HG02840 (cell line): ENCODE measurements around the gene FXYD7.
"Not testable (repeated sequence)": the region's sequence is repeated elsewhere in the genome, so short reads cannot be mapped to it uniquely, and the experiment has no call there.

ENCODE experiments used
- ATAC-seq: cut with Tn5 transposase; IDR thresholded peaks from one replicate; pipeline ENCODE4 v1.9.1; 2021; ENCODE audit warnings: mild to moderate bottlenecking, moderate library complexity, moderate number of reproducible peaks; ENCODE audit not compliant: unreplicated experiment, low FRiP score

FXYD7 gene

GRCh38 chr19:35125749-35126623, 17.1 kb upstream of the FXYD7 start:
- ATAC-seq, result no peak

DNA sequence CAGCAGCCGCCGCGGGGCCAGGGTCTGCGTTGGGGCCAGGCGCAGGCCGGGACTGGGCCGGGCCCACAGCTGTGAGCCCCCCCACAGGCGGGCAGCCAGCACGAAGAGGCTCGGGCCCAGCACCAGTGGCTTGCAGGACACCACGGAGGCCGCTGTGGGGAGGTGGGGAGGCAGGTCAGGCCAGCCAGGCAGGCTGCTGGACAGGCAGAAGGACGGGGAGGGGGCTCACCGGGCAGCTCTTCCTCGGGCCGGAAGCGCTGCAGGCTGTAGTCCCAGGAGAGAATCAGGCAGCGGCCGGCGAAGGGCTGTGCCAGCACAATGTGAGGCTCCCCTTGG, 16.5 kb upstream of the FXYD7 start:
- ATAC-seq, result no peak

DNA sequence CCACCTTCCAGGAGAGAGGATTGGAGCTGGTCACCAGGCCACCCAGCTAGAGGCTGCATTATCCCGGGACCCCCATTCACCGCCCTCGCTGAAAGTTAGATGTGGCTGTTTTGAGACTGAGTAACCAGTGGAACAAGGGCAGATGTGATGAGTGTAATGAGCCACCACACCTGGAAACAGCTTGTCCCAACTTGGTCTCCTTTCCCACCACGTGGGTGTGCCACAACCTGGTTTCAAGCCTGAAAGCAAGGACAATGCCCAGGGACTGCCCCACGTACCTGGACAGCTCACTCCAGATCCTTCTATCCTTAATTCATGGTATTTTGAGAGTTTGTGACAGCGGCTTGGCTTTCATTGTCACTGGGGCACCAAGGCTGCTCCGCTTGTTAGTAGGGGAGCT, 15.2 kb upstream of the FXYD7 start:
- no peak for ATAC-seq

DNA sequence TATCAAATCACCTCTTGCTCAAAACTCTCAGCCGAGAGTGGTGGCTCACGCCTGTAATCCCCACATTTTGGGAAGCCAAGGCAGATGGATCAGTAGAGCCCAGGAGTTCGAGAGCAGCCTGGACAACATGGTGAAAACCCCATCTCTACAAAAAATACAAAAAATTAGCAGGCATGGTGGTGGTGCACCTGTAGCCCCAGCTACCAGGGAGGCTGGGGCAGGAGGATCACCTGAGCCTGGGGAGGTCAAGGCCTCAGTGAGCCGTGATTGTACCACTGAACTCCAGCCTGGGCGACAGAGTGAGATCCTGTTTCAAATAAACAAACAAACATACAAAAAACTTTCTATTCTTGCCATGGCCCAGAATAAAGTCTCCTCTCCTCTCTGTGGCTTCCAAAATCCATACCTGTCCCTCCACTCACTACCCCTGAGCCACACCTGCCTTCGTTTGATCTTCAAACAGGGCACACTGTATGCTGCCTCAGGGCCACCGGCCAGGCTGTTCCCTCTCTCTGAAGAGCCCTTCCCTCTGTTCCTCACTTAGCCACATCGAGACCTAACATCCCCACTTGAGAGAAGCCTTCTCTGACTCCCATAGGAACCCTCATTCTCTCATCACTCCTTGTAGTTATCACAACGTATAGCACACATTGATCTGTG, 14.5 kb upstream of the FXYD7 start:
- no peak for ATAC-seq

DNA sequence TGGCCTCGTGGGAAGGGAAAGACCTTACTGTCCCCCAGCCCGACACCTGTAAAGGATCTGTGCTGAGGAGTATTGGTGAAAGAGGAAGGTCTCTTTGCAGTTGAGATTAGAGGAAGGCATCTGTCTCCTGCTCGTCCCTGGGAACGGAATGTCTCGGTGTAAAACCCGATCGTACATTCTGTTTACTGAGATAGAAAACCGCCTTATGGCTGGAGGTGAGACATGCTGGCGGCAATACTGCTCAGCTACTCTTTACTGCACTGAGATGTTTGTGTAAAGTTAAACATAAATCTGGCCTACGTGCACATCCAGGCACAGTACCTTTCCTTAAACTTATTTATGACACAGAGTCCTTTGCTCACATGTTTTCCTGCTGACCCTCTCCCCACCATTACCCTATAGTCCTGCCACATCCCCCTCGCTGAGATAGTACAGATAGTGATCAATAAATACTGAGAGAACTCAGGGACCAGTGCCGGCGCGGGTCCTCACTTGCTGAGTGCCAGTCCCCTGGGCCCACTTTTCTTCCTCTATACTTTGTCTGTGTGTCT, 13.3 kb upstream of the FXYD7 start:
- ATAC-seq, result not testable (repeated sequence)

DNA sequence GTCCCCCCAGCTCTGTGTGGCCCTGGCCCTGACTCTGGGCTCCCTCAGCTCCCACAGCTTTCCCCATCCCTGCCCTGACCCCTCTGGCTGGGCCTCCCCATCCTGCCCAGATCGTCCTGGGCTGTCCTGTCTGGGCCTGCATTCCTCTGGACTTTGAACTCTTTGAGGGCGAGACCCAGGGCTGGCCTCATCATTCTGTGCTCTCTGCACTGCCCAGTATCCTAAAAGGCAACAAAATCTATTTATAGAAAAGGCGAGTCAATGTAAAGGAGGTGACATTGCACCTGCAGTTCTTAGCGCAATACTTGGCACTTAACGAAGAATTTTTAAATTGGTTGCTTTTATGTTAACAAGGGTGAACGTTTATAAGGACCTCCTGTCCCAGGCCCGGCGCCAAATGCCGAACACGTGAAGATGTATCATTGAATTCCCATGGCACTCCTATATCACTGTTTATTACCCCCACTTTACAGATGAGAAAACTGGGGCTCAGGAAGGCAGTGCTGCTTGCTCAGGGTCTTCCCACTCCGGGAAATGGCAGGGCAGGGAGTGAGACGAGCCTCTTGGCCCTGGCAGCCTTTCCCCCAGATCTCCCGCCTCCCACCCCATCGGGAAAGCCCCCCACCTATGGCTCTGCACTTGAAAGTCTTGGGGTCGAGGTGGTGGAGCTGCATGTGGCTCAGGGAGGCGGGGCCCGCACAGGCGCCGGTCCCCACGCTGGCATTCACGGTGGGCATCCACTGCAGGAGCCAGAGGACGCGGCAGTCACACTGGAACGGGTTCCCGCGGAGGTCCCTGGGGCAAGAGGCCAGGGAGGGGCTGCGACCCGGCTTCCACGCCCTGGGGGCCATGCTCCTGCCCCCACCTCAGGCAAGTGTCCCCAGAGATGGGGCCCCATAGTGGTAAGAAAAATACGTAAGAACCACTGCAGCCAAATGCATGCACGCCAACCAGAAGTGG, 12.0 kb upstream of the FXYD7 start:
- ATAC-seq, result no peak

DNA sequence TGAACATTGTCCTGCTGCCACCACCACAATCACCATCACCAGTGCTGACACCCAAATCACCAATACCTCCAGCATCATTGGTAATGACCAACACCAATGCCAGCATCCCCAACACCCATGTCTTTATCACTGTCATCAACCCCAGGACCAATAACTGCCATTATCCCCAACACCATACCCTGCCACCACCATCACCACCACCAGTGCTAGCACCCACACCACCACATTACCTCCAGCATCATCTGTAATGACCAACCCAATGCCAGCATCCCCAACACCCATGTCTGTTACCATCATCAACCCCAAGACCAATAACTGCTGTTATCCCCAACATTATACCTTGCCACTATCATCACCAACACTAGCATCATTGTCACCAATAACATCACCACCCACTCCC, 10.8 kb upstream of the FXYD7 start:
- ATAC-seq, result no peak

- no peak for ATAC-seq
These were observed 9.2 kb upstream of the FXYD7 start for GRCh38 chr19:35133826-35134225.

- no peak for ATAC-seq
These were observed 8.3 kb upstream of the FXYD7 start, which contains the start of gene LGI4 for GRCh38 chr19:35134601-35135242. TSS of gene LGI4 (minus strand) at chr19:35135059. CDS start at chr19:35134680, 379 bp downstream.

- ATAC-seq, result no peak
These were observed 7.6 kb upstream of the FXYD7 start for GRCh38 chr19:35135389-35135909.

- ATAC-seq, result no peak
These were observed 6.8 kb upstream of the FXYD7 start for GRCh38 chr19:35136231-35136630.

DNA sequence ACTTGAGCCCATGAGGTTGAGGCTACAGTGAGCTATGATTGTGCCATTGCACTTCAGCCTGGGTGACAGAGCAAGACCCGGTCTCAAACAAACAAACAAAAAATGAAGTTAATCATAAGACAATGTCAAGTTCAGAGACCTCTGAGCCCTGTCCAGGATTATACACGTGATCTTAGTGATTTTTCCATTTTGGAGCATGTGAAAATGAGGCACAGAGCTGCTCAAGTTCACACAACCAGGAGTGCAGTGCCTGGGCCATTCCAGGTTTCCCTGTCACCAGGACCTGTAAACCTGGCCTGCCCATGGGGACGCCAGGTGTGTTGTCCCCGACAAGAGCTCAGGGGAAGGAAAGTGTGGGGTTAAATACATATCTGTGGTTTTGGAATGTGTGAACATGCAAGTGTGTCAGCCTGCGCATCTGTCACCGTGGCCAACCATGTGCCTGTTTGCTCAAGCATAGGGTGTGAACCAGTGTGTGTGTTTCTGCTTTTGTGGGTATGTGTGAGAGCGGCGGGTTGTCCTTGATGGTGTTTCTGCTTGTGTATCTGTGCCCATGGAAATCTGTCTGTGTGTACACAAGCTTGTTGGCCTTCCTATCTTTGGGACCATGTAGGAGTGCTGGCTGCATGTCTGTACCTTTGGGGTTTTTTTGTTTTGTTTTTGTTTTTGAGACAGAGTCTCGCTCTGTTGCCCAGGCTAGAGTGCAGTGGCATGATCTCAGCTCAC, 5.9 kb upstream of the FXYD7 start:
- ATAC-seq, result no peak

DNA sequence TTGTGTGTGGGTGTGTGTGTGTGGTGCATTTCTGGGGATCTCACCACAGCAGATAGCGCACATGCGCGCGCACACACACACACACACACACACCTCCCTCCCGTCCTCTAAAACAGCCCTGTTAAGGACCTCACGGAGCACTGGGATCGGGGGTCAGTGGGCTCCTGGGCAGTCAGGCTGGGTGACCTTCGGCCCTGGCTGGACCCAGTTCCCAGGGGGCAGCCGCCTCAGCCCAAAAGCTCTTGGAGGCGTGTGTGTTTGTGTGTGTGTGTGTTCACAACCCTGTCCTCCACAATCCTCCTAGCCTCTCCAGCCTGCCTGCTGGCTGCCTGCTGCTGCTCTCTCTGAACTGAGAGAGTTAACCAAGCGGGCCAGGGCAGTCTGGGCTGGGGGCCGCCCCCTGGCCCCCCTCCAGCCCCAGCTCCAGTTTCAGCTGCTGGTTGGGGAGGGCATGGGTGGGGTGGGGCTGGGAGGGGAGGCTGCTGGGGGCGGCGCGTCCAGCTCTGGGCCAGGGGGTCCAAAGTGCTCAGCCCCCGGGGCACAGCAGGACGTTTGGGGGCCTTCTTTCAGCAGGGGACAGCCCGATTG, 4.7 kb upstream of the FXYD7 start, which contains the start of gene FXYD1:
TSS of gene FXYD1 (plus strand) at position 520 of the 588 bp plus-strand sequence. CDS start 1,256 bp downstream, outside the sequence.
- ATAC-seq, result no peak

GRCh38 chr19:35140207-35140961, 2.7 kb upstream of the FXYD7 start:
- no peak for ATAC-seq

DNA sequence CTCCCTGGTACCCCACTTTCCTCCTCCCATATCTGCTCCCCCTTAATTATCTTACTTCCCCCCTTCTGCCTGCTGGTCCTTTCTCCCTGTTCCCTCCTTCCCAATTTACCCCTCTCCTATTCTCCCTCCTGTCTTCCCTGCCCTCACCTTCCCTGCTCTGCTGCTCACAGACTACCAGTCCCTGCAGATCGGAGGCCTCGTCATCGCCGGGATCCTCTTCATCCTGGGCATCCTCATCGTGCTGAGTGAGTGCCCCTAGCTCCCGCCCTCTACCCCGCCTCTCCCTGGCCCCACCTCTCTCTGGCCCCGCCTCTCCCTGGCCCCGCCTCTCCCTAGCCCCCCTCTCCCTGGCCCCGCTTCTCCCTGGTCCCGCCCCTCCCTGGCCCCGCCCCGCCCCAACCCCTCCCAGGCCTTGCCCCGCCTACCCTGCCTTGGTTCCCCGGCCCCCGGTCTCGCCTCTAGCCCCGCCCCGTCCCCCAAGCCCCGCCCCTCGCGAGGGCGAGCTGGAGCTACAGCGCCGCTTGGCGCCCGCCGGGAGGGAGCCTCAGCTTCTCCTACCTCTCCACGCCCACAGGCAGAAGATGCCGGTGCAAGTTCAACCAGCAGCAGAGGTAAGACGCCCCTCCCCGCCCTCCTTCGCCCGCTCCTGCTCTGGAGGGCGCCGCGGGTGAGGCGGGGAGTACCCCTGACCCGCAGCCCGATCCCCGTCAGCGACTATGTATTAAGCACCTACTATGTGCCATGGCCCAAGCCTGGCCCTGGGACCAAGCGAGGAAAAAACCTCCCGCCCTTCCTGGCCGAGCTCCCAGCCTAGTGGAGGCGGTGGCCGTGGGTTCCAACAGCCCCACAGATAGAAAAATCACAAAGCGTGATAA, 1.9 kb upstream of the FXYD7 start:
- ATAC-seq, result no peak

DNA sequence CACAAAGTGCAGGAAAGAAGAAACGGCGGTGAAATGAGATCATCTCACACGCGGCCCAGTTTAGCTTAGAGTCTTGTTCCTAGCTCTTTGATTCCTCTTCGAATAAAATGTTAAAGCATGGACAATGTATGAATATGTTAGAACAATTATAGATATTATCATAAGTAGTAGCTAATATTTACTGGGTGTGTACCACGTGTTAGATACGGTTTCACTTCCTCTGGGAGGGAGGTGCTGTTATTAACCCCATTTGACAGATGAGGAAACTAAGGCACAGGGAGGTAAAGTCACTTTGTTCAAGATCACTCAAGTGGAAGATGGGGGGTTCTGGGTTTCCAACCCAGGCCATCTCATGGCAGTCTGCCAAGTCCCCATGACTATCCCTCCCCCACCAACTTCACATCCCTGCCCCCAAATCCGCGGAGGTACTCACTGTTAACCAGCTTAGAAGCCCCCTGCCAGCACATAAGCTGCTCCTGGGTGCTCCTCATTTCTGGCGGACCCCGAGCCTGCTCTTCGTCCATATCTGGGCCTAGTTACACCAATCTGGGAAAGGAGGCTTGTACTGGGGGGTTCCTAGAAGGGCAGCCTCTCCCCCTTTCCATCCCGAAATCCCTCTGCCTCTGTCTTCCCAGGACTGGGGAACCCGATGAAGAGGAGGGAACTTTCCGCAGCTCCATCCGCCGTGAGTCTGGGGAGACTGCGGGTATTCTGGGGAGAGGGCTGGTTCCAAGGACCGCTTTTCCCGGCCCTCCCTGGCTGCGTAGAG, 1.0 kb upstream of the FXYD7 start:
- ATAC-seq, result no peak
